Ovary (tissue), 9 donors: Measurements from ENCODE around the gene TEKT3. TPM values are rescaled to one million over a fixed set of nuclear protein-coding genes. Genes with fewer than 3 reads are reported as not detected.

Experiments
- DNase-seq, 5 donors: peaks; one replicate each; pipeline ENCODE4 v3.0.0-alpha.2; 2019 to 2020
- H3K27ac ChIP-seq, 2 donors: fragments of 200-600 bp; one replicate each; pipeline versions ENCODE4 v1.5.1 to v1.8.0; 2019 to 2022
- H3K27me3 ChIP-seq: fragments of 200-600 bp; one replicate; pipeline ENCODE4 v1.8.0; 2022
- H3K36me3 ChIP-seq: fragments of 200-600 bp; sonication (generic); one replicate; pipeline ENCODE4 v1.5.1; 2019
- H3K4me1 ChIP-seq: one replicate; pipeline ENCODE4 v1.8.1; 2013; ENCODE audit warnings: mild to moderate bottlenecking, moderate library complexity; ENCODE audit not compliant: insufficient read depth
- H3K4me3 ChIP-seq: fragments of 200-600 bp; sonication (generic); one replicate; pipeline ENCODE4 v1.5.1; 2017
- H3K9me3 ChIP-seq, 2 donors: fragments of 200-600 bp in 1 of 2; sonication (generic) in 1 of 2; one replicate each; pipeline versions ENCODE4 v1.5.1 to v1.8.1; 2013 to 2019; ENCODE audit warnings: mild to moderate bottlenecking in 1 of 2, moderate library complexity in 1 of 2
- EP300 ChIP-seq: sonication (generic); formaldehyde crosslinking; IDR thresholded peaks from one replicate; pipeline ENCODE4 v1.6.1; 2017; ENCODE audit warnings: antibody characterized with exemption
- POLR2A ChIP-seq: fragments of 450-650 bp; IDR thresholded peaks from one replicate; pipeline ENCODE4 v1.6.1; 2017; ENCODE audit warnings: antibody characterized with exemption, mild to moderate bottlenecking, moderate library complexity
- WGBS, 3 donors: extraction: QIAGEN DNeasy Blood & Tissue Kit in 1 of 3; methylation state at CpG; one replicate each; pipeline versions ENCODE4 v1.1.5 to v1.1.7; 2013 to 2017; 5-methylcytosine and 5-hydroxymethylcytosine counted together
- intact Hi-C, 4 donors: fragments of 100-400 bp; cut with DNase I; formaldehyde crosslinking; loops; one replicate each; pipeline versions ENCODE4 v1.11.0 to v1.15.1; 2022 to 2023
- polyA plus RNA-seq, 2 donors: library from polyadenylated mRNA; stranded (reverse); fragments of 200-250 nt in 1 of 2; fragments of 350-450 nt in 1 of 2; fragmentation: Illumina TruSeq in 1 of 2; extraction: RNeasy Lipid Tissue Mini Kit (QIAGEN cat#74804) in 1 of 2; gene quantifications; one replicate each; pipeline ENCODE4 v1.2.3, GENCODE V29; 2013 to 2014
- total RNA-seq, 7 donors: library from RNA; depleted of rRNA in 2 of 7; stranded (reverse); fragments of >200 nt in 2 of 7; fragmentation: NEBNext Ultra II Directional in 3 of 7; extraction: Animal tissue kit (Norgen Biotek cat#: 25700) in 3 of 7; gene quantifications; one replicate each; pipeline versions ENCODE4 v1.1.0 to v1.2.4, GENCODE V29; 2016 to 2023
- TF ChIP-seq, protein P1 (sequence below), 3 donors: fragments of 450-650 bp in 2 of 3; fragments of 200-600 bp in 1 of 3; IDR thresholded peaks; one replicate each; pipeline versions ENCODE4 v1.5.1 to v1.8.0; 2016 to 2022; ENCODE audit warnings: antibody characterized with exemption in 3 of 3, mild to moderate bottlenecking in 1 of 3
- donor health status: DM: no; HTN: no; CAD: no; lungs with moderate emphysema.
- donor health status: DM: no; HTN: no; CAD: no.
- donor health status: Bipolar disorder and iron deficiency.
- donor health status: DM: yes; HTN: yes; CAD: no.
- donor health status: DM: no; HTN: no; CAD: no.
- donor health status: DM: yes; HTN: yes; CAD: no.

TEKT3 gene
- total and polyA plus RNA-seq, 9 donors: 0.72 to 4.0 (median 1.6) TPM

DNA sequence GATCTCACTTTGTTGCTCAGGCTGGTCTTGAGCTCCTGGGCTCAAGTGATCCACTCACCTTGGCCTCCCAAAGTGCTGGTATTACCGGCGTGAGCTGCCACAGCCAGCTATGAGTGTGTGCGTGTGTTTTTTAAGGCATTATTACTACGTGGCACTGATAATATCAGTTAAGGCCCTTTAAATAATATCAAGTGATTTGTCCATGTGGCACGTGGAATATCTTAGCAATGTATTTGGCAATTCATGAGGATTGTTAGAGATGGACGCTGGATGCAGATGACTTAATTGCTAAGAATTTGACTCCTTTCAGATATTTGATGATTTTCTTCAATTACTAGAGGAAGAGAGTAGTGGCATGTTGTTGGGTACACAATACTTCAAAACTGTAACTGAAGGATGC lies 50.8 kb downstream of the TEKT3 start:
- Histone ChIP-seq H3K9me3 (no peaks in the 10 kb centered on the region), H3K36me3 (no peaks in the 10 kb centered on the region), H3K4me1 (no peaks in the 10 kb centered on the region), H3K27me3 (no peaks in the 10 kb centered on the region), H3K27ac (no peak overlapping the region), H3K4me3 (no peak overlapping the region)
- no peak for DNase-seq
- 87 to 89% (median 87%) methylated on average over 6 of the region's 6 CpGs for WGBS, 3 donors
- TF ChIP-seq POLR2A: no peak
- no peak for TF ChIP-seq EP300
- intact Hi-C loops: no loop called here

DNA sequence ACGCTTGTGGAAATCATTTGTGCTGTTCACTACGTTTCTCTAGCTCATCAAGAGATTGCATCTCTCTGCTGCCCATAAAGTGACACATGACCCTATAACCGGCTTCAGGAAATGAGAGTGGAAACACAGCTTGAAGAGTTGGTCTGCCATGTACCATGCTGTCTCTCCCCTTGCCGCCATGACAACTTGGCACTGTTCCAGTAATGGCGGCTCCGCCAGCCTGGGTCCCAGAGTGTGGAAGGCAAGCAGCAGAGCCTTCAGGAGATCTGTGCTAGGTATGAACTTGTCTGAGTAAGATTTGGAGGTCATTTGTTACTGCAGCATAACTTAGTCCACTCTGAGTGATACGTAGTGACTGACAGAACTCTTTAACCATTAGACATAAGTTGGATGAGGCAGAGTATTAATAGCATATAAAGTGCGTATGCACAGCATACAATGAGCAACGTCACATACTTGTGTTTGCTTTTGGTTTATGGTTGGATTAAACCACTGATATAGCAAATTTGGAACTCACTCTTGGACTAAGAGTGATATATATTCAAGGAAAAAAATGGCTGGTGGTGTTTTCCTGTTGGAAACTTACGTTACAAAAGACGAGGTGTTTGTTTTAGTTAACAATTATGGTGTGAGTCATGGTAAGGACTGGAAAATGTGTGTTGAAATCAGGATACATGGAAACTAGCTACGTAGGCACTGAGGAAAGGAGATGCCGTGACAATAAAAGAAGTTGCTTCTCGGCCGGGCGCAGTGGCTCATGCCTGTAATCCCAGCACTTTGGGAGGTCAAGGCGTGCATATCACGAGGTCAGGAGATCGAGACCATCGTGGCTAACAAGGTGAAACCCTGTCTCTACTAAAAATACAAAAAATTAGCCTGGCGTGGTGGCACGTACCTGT lies 51.9 kb downstream of the TEKT3 start:
- no peak for DNase-seq
- Histone ChIP-seq H3K4me3 (no peak overlapping the region), H3K4me1 (no peaks in the 10 kb centered on the region), H3K27ac (no peak overlapping the region), H3K9me3 (no peaks in the 10 kb centered on the region), H3K27me3 (no peaks in the 10 kb centered on the region), H3K36me3 (no peaks in the 10 kb centered on the region)
- 86 to 91% (median 88%) methylated on average over 22 of the region's 22 CpGs for WGBS, 3 donors
- TF ChIP-seq POLR2A (no peak), EP300 (no peak)
- TF ChIP-seq, protein P1, sequence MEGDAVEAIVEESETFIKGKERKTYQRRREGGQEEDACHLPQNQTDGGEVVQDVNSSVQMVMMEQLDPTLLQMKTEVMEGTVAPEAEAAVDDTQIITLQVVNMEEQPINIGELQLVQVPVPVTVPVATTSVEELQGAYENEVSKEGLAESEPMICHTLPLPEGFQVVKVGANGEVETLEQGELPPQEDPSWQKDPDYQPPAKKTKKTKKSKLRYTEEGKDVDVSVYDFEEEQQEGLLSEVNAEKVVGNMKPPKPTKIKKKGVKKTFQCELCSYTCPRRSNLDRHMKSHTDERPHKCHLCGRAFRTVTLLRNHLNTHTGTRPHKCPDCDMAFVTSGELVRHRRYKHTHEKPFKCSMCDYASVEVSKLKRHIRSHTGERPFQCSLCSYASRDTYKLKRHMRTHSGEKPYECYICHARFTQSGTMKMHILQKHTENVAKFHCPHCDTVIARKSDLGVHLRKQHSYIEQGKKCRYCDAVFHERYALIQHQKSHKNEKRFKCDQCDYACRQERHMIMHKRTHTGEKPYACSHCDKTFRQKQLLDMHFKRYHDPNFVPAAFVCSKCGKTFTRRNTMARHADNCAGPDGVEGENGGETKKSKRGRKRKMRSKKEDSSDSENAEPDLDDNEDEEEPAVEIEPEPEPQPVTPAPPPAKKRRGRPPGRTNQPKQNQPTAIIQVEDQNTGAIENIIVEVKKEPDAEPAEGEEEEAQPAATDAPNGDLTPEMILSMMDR (IDR thresholded peaks at IDR 0.05): no peak
- intact Hi-C loops: no loop called here

DNA sequence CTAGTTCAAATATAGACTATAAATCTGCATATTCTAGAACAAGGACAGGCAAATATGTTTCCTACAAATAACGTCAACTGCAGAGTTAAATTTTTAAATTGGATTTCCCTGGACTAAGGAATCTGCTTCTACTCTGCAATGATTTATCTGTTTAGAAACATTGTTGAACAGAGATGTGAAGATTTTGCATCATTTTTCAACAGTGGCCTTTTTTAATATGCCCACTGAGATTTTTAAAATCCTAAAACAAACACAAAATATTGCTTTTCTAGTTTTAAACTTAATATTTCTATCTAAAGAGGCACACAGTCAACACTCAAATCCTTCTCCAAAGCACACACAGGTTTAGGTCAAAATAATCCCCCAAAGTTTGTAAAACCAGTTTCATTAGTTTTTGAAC lies 52.5 kb downstream of the TEKT3 start:
- 45 to 69% (median 67%) methylated on average over 1 of the region's 1 CpG for WGBS, 3 donors
- no peak overlapping the region for H3K4me3 ChIP-seq
- intact Hi-C loops: no loop called here
- H3K27me3 ChIP-seq: no peaks in the 10 kb centered on the region
- no peaks in the 10 kb centered on the region for H3K4me1 ChIP-seq
- no peak for DNase-seq
- no peak overlapping the region for H3K27ac ChIP-seq
- H3K9me3 ChIP-seq: no peaks in the 10 kb centered on the region
- TF ChIP-seq EP300 (no peak), POLR2A (no peak)
- TF ChIP-seq, protein P1 (IDR thresholded peaks at IDR 0.05): no peak
- H3K36me3 ChIP-seq: no peaks in the 10 kb centered on the region

DNA sequence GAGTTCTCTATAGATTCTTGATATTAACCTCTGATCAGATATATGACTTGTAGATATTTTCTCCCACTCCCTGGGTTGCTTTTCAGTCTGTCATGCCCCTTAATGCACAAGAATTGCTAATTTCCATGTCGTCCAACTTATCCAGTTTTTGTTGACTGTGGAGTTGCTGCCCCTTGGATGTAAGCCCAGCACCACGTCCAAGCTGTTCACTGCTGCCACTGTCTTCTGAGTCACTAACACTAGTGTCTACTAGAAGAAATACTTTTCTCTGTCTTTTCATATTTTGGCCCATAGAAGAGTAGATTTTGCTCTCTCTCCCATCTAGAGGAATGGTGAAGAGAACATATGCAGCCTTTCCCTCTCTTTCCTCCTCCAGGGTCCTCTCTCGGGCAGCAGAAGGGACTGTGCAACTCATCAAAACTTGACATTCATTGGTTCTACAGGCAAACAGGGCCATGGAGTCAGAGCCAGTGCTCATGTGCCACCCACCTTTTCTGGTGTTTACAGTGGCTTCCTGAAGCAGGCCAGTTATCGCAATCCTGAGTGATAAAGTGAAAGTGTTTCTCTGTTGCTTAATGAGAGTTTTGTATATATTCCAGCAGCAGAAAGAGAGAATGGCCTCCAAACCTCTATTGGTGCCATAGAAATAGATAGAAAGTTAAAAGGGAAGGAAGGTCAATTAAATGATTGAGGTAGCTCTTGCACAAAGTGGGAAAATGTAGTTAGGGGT lies 53.7 kb downstream of the TEKT3 start:
- Histone ChIP-seq H3K4me3 (no peak overlapping the region), H3K36me3 (no peaks in the 10 kb centered on the region), H3K27ac (no peak overlapping the region), H3K27me3 (no peaks in the 10 kb centered on the region), H3K4me1 (no peaks in the 10 kb centered on the region), H3K9me3 (no peaks in the 10 kb centered on the region)
- DNase-seq: no peak
- TF ChIP-seq POLR2A: no peak
- intact Hi-C loops: no loop called here
- WGBS, 3 donors: 35 to 50% (median 39%) methylated on average over 4 of the region's 4 CpGs

DNA sequence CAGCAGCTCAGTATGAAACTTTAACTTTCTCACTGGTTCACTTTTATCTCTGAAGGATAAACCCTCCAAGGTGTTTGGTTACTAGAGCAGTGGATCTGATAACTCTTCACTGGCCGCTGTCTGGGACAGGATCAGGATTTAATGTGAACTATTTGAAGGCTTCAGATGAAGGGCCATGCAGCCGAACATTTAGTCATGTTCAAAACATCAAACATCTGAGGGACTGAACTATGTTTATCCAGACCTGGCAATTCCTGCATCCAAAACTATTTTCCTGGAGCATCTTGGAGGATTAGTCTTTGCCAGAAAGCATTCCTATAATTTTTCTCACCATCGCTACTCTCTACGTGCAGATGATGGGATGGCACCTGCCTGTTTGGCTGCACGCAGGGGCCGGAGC lies 55.9 kb downstream of the TEKT3 start:
- DNase-seq: no peak
- Histone ChIP-seq H3K9me3 (no peaks in the 10 kb centered on the region), H3K27ac (no peak overlapping the region), H3K4me3 (no peak overlapping the region), H3K27me3 (no peaks in the 10 kb centered on the region), H3K4me1 (no peaks in the 10 kb centered on the region), H3K36me3 (no peaks in the 10 kb centered on the region)
- intact Hi-C loops: no loop called here
- TF ChIP-seq EP300: no peak
- TF ChIP-seq, protein P1 (IDR thresholded peaks at IDR 0.05): no peak
- no peak for TF ChIP-seq POLR2A
- WGBS, 3 donors: 43 to 53% (median 49%) methylated on average over 6 of the region's 6 CpGs
